Left ventricle myocardium superior (tissue), 1 donor: ENCODE data around the gene NFIA. TPM values are rescaled to one million over a fixed set of nuclear protein-coding genes. Genes with fewer than 3 reads are reported as not detected.

Experiments used
- ATAC-seq: fragments of 200-7000 bp; cut with Tn5 transposase; one replicate; pipeline ENCODE4 v1.9.1; 2020; ENCODE audit warnings: mild to moderate bottlenecking, moderate library complexity
- DNase-seq: peaks from one replicate; pipeline ENCODE4 v3.0.0-alpha.2; 2020
- intact Hi-C: fragments of 100-400 bp; cut with micrococcal nuclease; formaldehyde crosslinking; loops from one replicate; pipeline ENCODE4 v1.11.0; 2022
- total RNA-seq: library from RNA; stranded (reverse); fragmentation: NEBNext Ultra II Directional; extraction: Animal tissue kit (Norgen Biotek cat#: 25700); gene quantifications from one replicate; pipeline ENCODE4 v1.2.1, GENCODE V29; 2021
- donor health status: DM: no; HTN: yes; CAD: no; lungs with severe emphysema.

Gene NFIA
- total RNA-seq, 1 donor from 2014 or later: 102 TPM

- peak; percentile 48 for DNase-seq
- ATAC-seq: peak; percentile 78
- intact Hi-C loops: no loop called here
Measured at GRCh38 chr1:61241411-61241838, 159.1 kb downstream of the NFIA start.

- intact Hi-C loops: no loop called here
- DNase-seq: no peak
- ATAC-seq: peak; percentile 73
Measured at GRCh38 chr1:61241973-61242381, 159.6 kb downstream of the NFIA start.

- ATAC-seq: peak; percentile 23
Measured at GRCh38 chr1:61244114-61244513, 161.8 kb downstream of the NFIA start.

GRCh38 chr1:61245696-61246400 lies 163.5 kb downstream of the NFIA start:
- DNase-seq (no peak), ATAC-seq (no peak)
- intact Hi-C loops: no loop called here

More at GRCh38 chr1:61244114-61244513, 161.8 kb downstream of the NFIA start:
- intact Hi-C loops: no loop called here
- no peak for DNase-seq

- DNase-seq (no peak), ATAC-seq (no peak)
- intact Hi-C loops: no loop called here
Measured at GRCh38 chr1:61247051-61247825, 164.9 kb downstream of the NFIA start.

DNA sequence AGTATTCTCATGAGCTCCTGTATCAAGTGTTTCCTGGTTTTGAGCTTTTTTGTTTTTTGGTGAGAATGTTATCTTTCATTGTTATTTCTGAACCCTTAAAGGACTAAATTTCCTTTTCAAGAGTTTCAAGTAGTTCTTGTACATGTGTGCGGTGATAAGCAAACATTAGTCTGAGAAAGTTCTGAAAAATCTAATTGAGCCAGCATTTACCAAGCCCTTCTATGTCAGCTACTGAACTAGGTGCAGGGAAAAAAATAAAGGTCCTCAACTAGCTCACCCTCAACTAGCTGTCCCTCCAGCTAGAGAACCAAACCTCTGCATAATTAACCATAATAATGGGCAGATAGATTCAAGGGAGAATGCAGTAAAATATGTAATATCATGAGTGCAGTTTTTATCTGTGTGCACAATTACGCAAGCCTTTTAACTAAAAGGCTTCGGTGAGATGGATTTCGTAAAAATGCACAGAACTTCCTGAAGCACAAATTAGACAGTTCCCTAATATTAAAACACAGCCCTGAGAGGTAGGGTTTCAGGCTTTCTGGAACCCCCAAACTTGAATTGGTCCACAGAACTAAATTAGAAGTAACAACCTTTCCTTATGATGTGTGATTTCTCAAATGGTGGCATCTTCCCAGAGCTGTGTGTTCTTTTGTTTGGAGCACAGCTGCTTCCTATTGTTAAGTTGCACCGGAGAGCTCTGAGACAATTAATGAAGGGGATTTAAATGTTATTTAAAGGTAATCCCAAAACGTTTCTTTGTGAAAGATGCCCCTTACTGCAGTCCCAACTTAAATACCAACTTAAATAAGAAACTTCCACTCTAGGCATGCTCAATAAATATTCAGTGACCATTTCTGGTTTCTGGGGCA lies 165.8 kb downstream of the NFIA start:
- ATAC-seq (no peak), DNase-seq (no peak)
- intact Hi-C loops: no loop called here

DNA sequence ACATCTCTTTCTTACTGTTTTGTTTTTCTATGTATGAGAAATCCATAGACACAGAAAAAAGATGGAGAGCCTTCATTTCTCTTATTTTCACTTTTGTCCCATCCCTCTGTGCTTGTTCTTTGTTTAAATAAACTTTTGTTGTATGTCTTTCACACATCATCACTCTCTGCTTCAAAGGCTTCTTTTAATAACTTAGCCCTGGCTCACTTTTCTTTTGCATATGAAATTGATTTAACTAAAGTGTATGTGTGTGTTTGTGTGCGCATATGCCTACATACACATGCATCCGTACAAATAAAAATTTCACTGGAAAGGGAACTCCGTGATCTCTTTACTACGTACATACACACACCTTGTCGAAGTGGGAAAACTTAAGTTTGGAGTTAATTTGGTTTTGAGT lies 168.6 kb downstream of the NFIA start:
- ATAC-seq (no peak), DNase-seq (no peak)
- intact Hi-C loops: no loop called here

DNA sequence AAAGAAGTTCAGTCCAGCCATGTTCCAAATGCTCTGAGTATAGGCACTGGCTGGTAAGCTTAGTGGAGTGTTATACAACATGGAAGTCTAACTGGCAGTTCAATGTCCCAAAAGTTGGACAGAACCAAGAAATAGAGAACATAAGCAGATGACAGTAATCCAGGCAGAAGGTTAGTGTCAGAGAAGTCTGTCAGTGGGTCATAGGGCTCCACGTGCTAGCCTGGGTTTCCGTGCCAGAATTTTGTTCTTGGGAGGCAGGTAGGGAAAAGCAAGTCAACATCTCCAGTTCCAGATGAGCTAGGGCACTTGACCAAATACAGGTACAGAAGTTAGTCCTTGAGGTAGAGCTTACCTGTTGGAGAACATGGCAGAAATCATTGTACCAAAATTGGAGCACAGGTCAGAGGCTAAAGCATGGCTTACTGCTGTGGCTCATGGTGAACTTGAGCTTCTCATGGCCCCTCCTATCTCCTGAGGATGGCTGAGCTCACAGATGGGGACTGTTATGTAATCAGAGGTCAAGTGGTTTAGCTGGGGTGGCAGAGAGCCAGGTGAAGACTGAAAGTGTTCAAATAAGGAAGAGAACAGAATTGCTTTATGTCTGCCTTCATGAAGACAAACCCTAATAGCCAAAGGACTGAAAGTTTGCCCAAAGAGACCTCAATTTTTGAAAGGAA lies 170.8 kb downstream of the NFIA start:
- intact Hi-C loops: no loop called here
- ATAC-seq (peak; percentile 85), DNase-seq (peak; percentile 73)

DNA sequence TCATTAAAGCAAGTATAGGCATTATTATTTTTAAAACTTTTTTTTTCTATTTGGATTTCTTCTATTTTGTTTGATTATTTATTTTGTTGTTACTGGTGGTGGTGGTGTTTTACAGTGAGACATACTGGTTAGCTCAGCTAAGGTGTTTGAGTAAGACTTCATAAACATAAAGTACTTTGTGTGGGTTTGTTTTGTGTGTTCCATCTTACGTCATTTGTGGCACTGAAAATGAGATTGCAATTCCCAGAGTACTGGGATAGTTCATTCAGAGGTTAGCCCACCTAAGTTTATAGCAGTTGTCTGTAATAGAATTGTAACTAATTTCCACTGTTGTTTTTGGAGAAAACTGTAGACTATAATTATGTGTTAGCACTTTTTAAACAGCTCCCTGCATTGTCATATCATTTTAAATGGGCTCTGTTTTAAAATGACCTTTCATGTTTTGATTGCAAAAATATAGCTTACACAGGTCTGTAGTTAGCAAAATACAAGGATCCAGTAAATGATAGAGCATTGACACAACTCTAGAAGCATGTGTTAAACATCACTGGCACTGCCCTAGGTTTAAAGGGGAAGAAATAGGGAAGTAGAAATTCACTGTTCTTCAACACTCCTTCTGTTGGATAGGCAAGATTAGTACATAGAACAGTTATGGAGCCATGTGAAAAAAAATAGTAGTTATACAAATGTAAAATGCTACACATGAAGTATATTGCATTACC lies 171.7 kb downstream of the NFIA start:
- DNase-seq (no peak), ATAC-seq (peak; percentile 27)
- intact Hi-C loops: no loop called here

DNA sequence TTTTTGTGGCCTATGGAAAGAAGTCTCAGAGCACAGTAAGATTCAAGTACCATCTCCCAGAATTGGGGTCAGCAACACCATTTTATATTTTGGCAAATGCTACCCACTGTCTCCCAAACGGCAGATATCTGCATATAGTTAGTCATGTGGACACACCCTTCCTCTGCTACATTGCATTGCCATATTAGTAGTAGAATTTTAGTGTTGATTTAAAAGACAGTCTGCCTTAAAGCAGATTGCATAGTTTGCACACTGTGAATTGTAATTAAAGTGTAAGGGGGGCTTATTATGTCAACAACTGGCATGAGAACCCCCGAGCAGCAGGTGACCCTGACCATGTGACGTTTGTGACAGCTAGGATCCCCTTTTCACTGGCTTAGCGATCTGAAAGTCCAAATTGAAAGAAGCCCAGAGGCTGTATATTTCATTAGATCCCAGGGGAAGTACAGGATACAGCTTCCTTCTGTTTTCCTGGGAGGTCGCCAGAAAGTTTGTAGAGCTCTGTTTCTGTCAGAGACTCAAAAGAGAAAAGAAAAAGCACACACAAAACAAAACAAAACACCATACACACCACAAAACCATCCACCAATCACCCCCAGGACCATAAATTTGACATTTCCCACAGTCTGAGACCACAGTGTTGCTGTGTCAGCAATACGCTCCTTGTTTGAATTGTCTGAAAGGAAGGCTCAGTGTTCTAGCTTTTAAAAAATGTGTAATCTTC lies 172.4 kb downstream of the NFIA start:
- DNase-seq (no peak), ATAC-seq (peak; percentile 69)
- intact Hi-C loops: no loop called here

- no peak for ATAC-seq
- no peak for DNase-seq
- intact Hi-C loops: no loop called here
Measured at GRCh38 chr1:61255358-61255703, 173.0 kb downstream of the NFIA start.

GRCh38 chr1:61259379-61260148 lies 177.2 kb downstream of the NFIA start:
- ATAC-seq: peak; percentile 66
- no peak for DNase-seq
- intact Hi-C loops: no loop called here

DNA sequence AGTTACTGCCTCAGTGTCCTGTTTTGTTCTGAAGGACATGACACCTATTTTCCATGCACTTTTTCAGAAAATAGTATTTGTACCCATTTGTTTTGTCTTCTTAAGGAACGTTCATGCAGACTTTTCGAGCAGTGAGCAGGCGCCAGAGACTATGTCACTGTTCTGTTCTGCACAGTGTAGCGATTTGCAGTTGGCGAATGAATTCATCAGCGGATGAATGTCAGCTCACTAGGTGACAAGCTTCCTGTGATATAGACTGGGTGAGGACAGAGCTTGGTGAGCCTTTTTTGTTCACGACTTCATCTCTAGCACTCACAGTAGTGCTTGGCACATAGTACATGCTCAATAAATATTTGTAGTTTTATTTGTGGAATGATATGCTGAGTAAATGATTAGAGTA lies 177.8 kb downstream of the NFIA start:
- intact Hi-C loops: no loop called here
- ATAC-seq (no peak), DNase-seq (no peak)

DNA sequence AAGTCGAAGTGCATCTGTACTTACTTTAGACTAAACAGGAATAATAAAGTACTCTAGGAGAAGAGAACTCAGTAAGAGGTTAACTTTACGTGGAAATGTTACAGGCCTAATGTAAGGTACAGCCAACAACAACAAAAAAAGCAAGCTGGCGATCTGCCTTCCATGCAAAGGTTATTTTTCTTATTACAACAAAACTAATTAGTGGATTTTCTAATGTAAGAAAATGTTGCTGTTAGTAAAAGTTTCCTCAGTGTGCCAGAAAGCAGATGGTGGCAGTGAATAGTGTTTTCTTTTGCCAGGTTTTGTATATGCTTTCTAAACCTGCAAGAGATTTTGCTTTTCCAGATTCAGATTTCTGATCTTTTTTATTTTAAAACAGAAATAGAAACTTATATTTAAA lies 179.2 kb downstream of the NFIA start:
- DNase-seq (no peak), ATAC-seq (no peak)
- intact Hi-C loops: no loop called here

- DNase-seq (no peak), ATAC-seq (no peak)
- intact Hi-C loops: no loop called here
Measured at GRCh38 chr1:61263905-61264824, 181.8 kb downstream of the NFIA start.

DNA sequence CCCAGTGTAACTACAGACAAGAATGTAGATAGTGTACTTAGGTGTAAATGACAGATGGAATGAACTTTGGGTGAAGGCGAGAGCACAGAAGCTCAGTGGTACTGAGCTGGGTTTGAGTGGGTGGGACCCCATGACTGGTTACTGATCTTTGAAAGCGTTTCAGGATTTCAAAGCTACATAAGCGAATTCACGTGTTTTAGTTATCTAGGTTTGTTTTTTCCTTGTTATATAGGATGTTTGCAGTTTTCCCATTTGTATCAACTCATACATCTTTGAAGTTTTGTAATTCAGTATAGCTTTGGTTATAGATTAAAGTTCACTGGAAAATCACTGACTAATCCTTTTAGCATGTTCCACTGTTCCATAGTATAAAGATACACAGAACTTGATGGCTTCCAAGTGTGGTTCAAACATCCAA lies 182.5 kb downstream of the NFIA start:
- intact Hi-C loops: no loop called here
- ATAC-seq (no peak), DNase-seq (no peak)
